HUES48 (cell line): Measurements from ENCODE around the gene GDA.

Experiments used
- H3K27ac ChIP-seq: one replicate; pipeline ENCODE4 v1.7.0; 2013; ENCODE audit warnings: low read depth, low read length, inconsistent platforms
- H3K27me3 ChIP-seq: 2 replicates; pipeline ENCODE4 v1.6.1; 2013; ENCODE audit warnings: mild to moderate bottlenecking, low read length; ENCODE audit not compliant: control insufficient read depth, insufficient read depth
- H3K36me3 ChIP-seq: 2 replicates; pipeline ENCODE4 v1.6.1; 2013; ENCODE audit warnings: low read length; ENCODE audit not compliant: control insufficient read depth, insufficient read depth
- H3K4me1 ChIP-seq: 2 replicates; pipeline ENCODE4 v1.6.1; 2013; ENCODE audit warnings: mild to moderate bottlenecking, low read length; ENCODE audit not compliant: control insufficient read depth, insufficient read depth
- H3K4me3 ChIP-seq: 2 replicates; pipeline ENCODE4 v1.5.1; 2013; ENCODE audit warnings: mild to moderate bottlenecking, low read depth, low read length
- H3K9ac ChIP-seq: 2 replicates; pipeline ENCODE4 v1.6.1; 2013; ENCODE audit warnings: mild to moderate bottlenecking, low read depth, low read length, moderate library complexity
- H3K9me3 ChIP-seq: 2 replicates; pipeline ENCODE4 v1.6.1; 2013; ENCODE audit warnings: low read length; ENCODE audit not compliant: control insufficient read depth, insufficient read depth

The GDA gene

DNA sequence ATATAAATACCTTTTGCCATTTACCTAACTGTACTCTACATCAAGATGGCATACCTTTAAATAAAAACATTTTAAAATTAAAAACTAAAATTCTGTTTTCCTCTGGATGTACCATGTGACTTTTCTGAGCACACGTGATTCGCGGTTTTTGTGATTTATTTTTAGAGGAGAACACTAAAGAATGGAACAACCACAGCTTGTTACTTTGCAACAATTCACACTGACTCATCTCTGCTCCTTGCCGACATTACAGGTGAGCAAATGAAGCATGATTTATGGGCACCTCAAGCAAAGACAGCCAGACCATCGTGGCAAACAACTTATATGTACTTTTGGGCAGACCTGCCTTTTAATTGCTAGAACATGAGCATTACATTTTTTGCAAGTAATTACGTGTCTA lies 61.3 kb downstream of the GDA start:
- no peaks in the 10 kb centered on the region for H3K36me3 ChIP-seq
- no peaks in the 10 kb centered on the region for H3K27me3 ChIP-seq
- H3K4me3 ChIP-seq: no peak overlapping the region
- no peak overlapping the region for H3K27ac ChIP-seq
- no peaks in the 10 kb centered on the region for H3K9me3 ChIP-seq
- no peak overlapping the region for H3K9ac ChIP-seq
- no peaks in the 10 kb centered on the region for H3K4me1 ChIP-seq

DNA sequence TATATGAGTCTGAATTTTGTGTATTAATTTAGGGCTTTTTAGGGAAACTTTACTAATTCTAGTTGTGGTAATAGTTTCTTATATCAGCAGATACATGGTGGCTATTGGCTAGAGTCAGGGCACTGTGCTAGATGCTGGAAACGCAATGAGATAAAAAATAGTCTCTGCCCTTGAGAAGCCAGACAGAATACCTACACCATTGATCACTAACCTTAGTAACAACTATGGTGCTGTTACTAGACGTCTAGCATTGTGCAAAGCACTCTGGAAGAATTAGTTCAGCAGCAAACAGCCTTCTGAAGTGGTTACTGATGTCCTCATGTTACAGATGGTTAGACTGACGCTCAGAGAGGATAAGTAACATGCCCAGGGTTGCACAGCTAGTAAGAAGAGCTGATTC lies 61.8 kb downstream of the GDA start:
- H3K4me1 ChIP-seq: no peaks in the 10 kb centered on the region
- no peak overlapping the region for H3K27ac ChIP-seq
- H3K36me3 ChIP-seq: no peaks in the 10 kb centered on the region
- no peaks in the 10 kb centered on the region for H3K27me3 ChIP-seq
- H3K9me3 ChIP-seq: no peaks in the 10 kb centered on the region
- no peak overlapping the region for H3K9ac ChIP-seq
- H3K4me3 ChIP-seq: no peak overlapping the region

DNA sequence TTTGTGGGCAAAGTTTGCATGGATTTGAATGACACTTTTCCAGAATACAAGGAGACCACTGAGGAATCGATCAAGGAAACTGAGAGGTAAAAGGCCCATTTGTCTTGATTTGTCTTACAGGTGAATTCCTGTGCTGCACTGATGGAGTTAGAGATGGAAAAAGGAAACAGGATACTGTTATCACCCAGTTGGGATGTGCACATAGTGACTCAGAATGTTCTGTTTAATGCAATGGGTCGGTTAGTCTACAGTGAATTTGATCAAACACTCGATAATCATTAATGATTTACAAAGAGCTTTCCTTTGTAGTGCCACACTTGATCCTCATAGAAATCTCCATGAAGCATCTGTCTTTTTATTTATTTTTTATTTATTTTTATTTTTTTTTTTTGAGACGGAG lies 64.7 kb downstream of the GDA start:
- Histone ChIP-seq H3K9ac (no peak overlapping the region), H3K4me3 (no peak overlapping the region), H3K27ac (no peak overlapping the region), H3K9me3 (no peaks in the 10 kb centered on the region), H3K27me3 (no peaks in the 10 kb centered on the region), H3K4me1 (no peaks in the 10 kb centered on the region), H3K36me3 (no peaks in the 10 kb centered on the region)

- H3K27ac ChIP-seq: no peak overlapping the region
- H3K9me3 ChIP-seq: no peaks in the 10 kb centered on the region
- no peak overlapping the region for H3K4me3 ChIP-seq
- no peaks in the 10 kb centered on the region for H3K4me1 ChIP-seq
- H3K36me3 ChIP-seq: no peaks in the 10 kb centered on the region
- H3K9ac ChIP-seq: no peak overlapping the region
- H3K27me3 ChIP-seq: no peaks in the 10 kb centered on the region
These were observed 68.1 kb downstream of the GDA start for GRCh38 chr9:72217306-72217842.

GRCh38 chr9:72220589-72220988 lies 71.3 kb downstream of the GDA start:
- H3K27ac ChIP-seq: no peak overlapping the region
- H3K4me3 ChIP-seq: no peak overlapping the region
- H3K36me3 ChIP-seq: no peaks in the 10 kb centered on the region
- H3K9me3 ChIP-seq: no peaks in the 10 kb centered on the region
- no peaks in the 10 kb centered on the region for H3K27me3 ChIP-seq
- H3K4me1 ChIP-seq: peaks cover 9% of the 10 kb centered on the region; the same call in 1 of the 2 replicates
- no peak overlapping the region for H3K9ac ChIP-seq

DNA sequence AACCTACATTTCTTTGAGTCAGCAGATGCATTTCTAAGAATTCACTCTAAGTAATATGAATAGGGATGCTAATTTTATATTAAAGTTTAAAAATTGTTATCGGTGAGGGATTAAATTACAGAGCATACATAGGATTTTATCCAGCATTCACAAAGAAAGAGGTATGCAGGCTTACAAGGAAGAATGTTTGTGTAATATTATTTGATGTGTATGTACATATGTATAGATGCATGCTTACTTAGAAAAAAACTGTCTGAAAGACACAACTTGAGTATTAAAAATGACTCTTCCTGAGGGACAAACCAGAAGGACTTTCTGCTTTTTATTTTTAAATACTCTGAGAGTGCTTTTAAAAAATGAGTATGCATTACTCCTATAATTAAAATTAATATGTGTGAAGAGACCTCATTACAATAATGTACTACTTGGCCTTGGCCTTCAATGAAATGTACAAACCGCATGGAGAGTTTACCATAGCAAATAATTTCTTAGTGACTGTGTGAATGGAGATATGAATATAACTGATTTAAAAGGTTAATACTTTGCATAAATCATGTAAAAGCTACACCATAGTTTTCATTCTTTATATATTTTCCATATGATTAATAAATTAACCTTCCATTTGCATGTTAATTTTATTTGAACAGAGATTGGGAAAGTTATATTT lies 77.0 kb downstream of the GDA start:
- no peaks in the 10 kb centered on the region for H3K36me3 ChIP-seq
- no peak overlapping the region for H3K9ac ChIP-seq

DNA sequence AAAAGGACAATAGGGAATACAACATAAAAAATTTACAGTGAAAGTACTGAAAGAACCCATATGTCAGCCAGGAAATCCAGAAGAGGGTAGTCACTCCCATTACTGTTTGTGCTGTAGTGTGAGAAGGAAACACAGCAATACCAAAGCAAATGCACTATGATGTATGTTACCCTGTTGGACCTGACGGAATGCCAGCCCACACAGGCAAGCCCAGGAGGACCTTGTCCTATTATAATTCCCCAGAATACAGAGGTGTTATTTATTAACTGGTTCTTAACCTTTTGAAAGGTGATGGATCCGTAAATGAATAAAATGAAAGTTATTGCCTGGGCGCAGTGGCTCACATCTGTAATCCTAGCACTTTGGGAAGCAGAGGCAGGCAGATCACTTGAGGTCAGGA lies 79.0 kb downstream of the GDA start:
- Histone ChIP-seq H3K27ac (no peak overlapping the region), H3K27me3 (no peaks in the 10 kb centered on the region), H3K4me1 (peaks cover 9% of the 10 kb centered on the region; the same call in 1 of the 2 replicates), H3K9ac (no peak overlapping the region), H3K4me3 (no peak overlapping the region), H3K9me3 (no peaks in the 10 kb centered on the region), H3K36me3 (no peaks in the 10 kb centered on the region)

More for the DNA sequence above, 77.0 kb downstream of the GDA start:
- peaks cover 9% of the 10 kb centered on the region; the same call in 1 of the 2 replicates for H3K4me1 ChIP-seq
- H3K9me3 ChIP-seq: no peaks in the 10 kb centered on the region
- H3K27me3 ChIP-seq: no peaks in the 10 kb centered on the region
- no peak overlapping the region for H3K4me3 ChIP-seq
- no peak overlapping the region for H3K27ac ChIP-seq

- Histone ChIP-seq H3K27ac (no peak overlapping the region), H3K4me1 (no peaks in the 10 kb centered on the region), H3K9ac (no peak overlapping the region), H3K27me3 (no peaks in the 10 kb centered on the region), H3K36me3 (no peaks in the 10 kb centered on the region), H3K9me3 (no peaks in the 10 kb centered on the region), H3K4me3 (no peak overlapping the region)
These were observed 83.5 kb downstream of the GDA start for GRCh38 chr9:72232778-72233177.

GRCh38 chr9:72247549-72247948 lies 98.3 kb downstream of the GDA start:
- Histone ChIP-seq H3K36me3 (no peaks in the 10 kb centered on the region), H3K27me3 (no peaks in the 10 kb centered on the region), H3K4me1 (no peaks in the 10 kb centered on the region), H3K9ac (no peak overlapping the region), H3K27ac (no peak overlapping the region), H3K4me3 (no peak overlapping the region), H3K9me3 (no peaks in the 10 kb centered on the region)

DNA sequence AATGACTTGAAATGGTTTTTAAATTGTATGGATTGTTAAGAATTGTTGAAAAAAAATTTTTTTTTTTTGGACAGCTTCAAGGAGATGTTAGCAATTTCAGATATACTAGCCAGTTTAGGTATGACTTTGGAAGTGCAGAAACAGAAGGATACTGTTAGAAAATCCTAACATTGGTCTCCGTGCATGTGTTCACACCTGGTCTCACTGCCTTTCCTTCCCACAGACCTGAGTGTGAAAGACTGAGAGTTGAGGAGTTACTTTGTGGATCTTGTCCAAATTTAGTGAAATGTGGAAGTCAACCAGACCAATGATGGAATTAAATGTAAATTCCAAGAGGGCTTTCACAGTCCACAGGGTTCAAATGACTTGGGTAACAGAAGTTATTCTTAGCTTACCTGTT lies 102.3 kb downstream of the GDA start:
- Histone ChIP-seq H3K4me1 (no peaks in the 10 kb centered on the region), H3K27ac (no peak overlapping the region), H3K36me3 (no peaks in the 10 kb centered on the region), H3K27me3 (no peaks in the 10 kb centered on the region), H3K9ac (no peak overlapping the region), H3K4me3 (no peak overlapping the region), H3K9me3 (peaks cover 6% of the 10 kb centered on the region)

DNA sequence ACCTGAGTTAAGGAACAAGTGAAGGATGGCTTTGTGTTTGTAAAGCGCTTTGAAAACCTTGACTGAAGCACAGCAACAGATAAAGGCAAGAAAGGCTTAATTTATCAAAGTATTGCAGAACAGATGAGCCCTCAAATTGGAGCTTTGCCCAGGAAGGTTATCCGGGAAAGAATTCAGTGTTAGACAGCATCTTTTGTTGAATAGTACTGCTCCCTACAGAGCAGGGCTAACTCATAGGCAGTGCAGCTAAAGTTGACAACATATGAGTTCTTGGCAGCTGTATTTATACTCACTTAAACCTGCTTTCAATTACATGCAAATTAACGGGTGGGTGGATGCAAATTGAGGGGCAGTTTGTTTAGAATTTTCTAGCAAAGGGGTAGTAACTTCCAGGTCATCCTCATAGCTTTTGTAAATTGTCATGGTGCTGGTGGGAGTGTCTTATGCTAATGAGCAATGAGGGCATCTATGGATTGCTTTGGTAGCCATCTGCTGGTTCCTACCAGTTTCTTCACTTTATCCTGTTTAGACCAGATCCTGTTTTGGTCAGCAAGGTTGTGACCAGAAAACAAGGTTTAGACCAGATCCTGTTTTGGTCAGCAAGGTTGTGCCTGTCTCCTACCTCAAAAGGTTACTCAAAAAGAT lies 105.8 kb downstream of the GDA start:
- no peaks in the 10 kb centered on the region for H3K27me3 ChIP-seq
- peaks cover 6% of the 10 kb centered on the region for H3K9me3 ChIP-seq

More for the DNA sequence above, 105.8 kb downstream of the GDA start:
- Histone ChIP-seq H3K9ac (no peak overlapping the region), H3K4me3 (no peak overlapping the region), H3K4me1 (no peaks in the 10 kb centered on the region), H3K36me3 (no peaks in the 10 kb centered on the region), H3K27ac (no peak overlapping the region)
